Activated T-helper 17 cell treated with anti-CD3 and anti-CD28 coated beads, Interleukin-2, amount 50 U/mL, for 72 hours (primary cell): ENCODE data around the gene ZNF48. TPM values are rescaled to one million over a fixed set of nuclear protein-coding genes. Genes with fewer than 3 reads are reported as not detected.
A peak's percentile ranks its signal among the peaks of the same experiment; 100 is the strongest.

Source experiments
- ATAC-seq: fragments of 150-1000 bp; cut with Tn5 transposase; replicated peaks from 2 replicates; pipeline ENCODE4 v1.10.0; 2021; ENCODE audit warnings: mild to moderate bottlenecking, moderate library complexity
- H3K27ac Mint-ChIP-seq: one replicate; pipeline ENCODE4 v1.8.0; 2022; ENCODE audit warnings: mixed read lengths
- H3K27me3 Mint-ChIP-seq: one replicate; pipeline ENCODE4 v1.8.0; 2022; ENCODE audit warnings: mixed read lengths
- H3K36me3 Mint-ChIP-seq: one replicate; pipeline ENCODE4 v1.8.0; 2022; ENCODE audit warnings: low read depth, mild to moderate bottlenecking, mixed read lengths
- H3K4me1 Mint-ChIP-seq: one replicate; pipeline ENCODE4 v1.8.0; 2022; ENCODE audit warnings: mixed read lengths
- H3K4me3 Mint-ChIP-seq: one replicate; pipeline ENCODE4 v1.8.0; 2022; ENCODE audit warnings: mild to moderate bottlenecking, mixed read lengths
- H3K9me3 Mint-ChIP-seq: one replicate; pipeline ENCODE4 v1.8.0; 2022; ENCODE audit warnings: mixed read lengths
- total RNA-seq, 2 donors: library from RNA; stranded (reverse); gene quantifications; one replicate each; pipeline ENCODE4 v1.2.3, GENCODE V29; 2022

The ZNF48 gene
- total RNA-seq, 2 donors from 2014 or later = 10.2 to 10.5 TPM

- peak overlapping the region; percentile 93 for H3K27ac Mint-ChIP-seq
- ATAC-seq = no peak
- H3K9me3 Mint-ChIP-seq = no peaks in the 10 kb centered on the region
- peak overlapping the region; percentile 90 for H3K4me3 Mint-ChIP-seq
- peaks cover 22% of the 10 kb centered on the region for H3K36me3 Mint-ChIP-seq
- H3K4me1 Mint-ChIP-seq = peaks cover 16% of the 10 kb centered on the region
- H3K27me3 Mint-ChIP-seq = no peaks in the 10 kb centered on the region
Measured at GRCh38 chr16:30399435-30400186, 4.4 kb downstream of the ZNF48 start.

- no peak overlapping the region for H3K27ac Mint-ChIP-seq
- no peaks in the 10 kb centered on the region for H3K9me3 Mint-ChIP-seq
- H3K27me3 Mint-ChIP-seq = no peaks in the 10 kb centered on the region
- peaks cover 13% of the 10 kb centered on the region for H3K36me3 Mint-ChIP-seq
- no peak for ATAC-seq
- peaks cover 5% of the 10 kb centered on the region for H3K4me1 Mint-ChIP-seq
- H3K4me3 Mint-ChIP-seq = peak overlapping the region; percentile 90
Measured at GRCh38 chr16:30401768-30402425, 6.7 kb downstream of the ZNF48 start.

GRCh38 chr16:30406795-30407101, 11.5 kb downstream of the ZNF48 start:
- peak overlapping the region; percentile 90 for H3K4me3 Mint-ChIP-seq
- ATAC-seq = peak; percentile 22
- H3K9me3 Mint-ChIP-seq = no peaks in the 10 kb centered on the region
- peaks cover 10% of the 10 kb centered on the region for H3K4me1 Mint-ChIP-seq
- no peaks in the 10 kb centered on the region for H3K27me3 Mint-ChIP-seq
- H3K27ac Mint-ChIP-seq = peak overlapping the region; percentile 83
- peaks cover 16% of the 10 kb centered on the region for H3K36me3 Mint-ChIP-seq

- Mint-ChIP-seq H3K4me3 (peak within 1 kb of the TSS; percentile 90), H3K36me3 (peaks cover 21% of the 10 kb centered on the region), H3K4me1 (peaks cover 15% of the 10 kb centered on the region), H3K27ac (peak within 1 kb of the TSS; percentile 83), H3K27me3 (no peaks in the 10 kb centered on the region), H3K9me3 (no peaks in the 10 kb centered on the region)
- peak; percentile 91 for ATAC-seq
Measured at GRCh38 chr16:30407102-30407803, 12.0 kb downstream of the ZNF48 start, which contains the start of gene ZNF771. Gene ZNF771, plus strand, starts transcription at chr16:30407606. Its CDS starts 448 bp downstream, at chr16:30408054.

GRCh38 chr16:30407804-30408534, 12.7 kb downstream of the ZNF48 start:
- Mint-ChIP-seq H3K4me3 (peak overlapping the region; percentile 90), H3K4me1 (peaks cover 16% of the 10 kb centered on the region), H3K9me3 (no peaks in the 10 kb centered on the region), H3K36me3 (peaks cover 28% of the 10 kb centered on the region), H3K27me3 (no peaks in the 10 kb centered on the region), H3K27ac (peak overlapping the region; percentile 50)
- no peak for ATAC-seq

GRCh38 chr16:30409125-30410060, 14.2 kb downstream of the ZNF48 start:
- Mint-ChIP-seq H3K9me3 (no peaks in the 10 kb centered on the region), H3K36me3 (peaks cover 41% of the 10 kb centered on the region), H3K27me3 (no peaks in the 10 kb centered on the region), H3K27ac (no peak overlapping the region), H3K4me3 (peak overlapping the region; percentile 90), H3K4me1 (peaks cover 16% of the 10 kb centered on the region)
- peak; percentile 59 for ATAC-seq

- Mint-ChIP-seq H3K4me1 (peaks cover 28% of the 10 kb centered on the region), H3K27me3 (no peaks in the 10 kb centered on the region), H3K4me3 (no peak overlapping the region), H3K9me3 (no peaks in the 10 kb centered on the region), H3K27ac (no peak overlapping the region), H3K36me3 (peaks cover 62% of the 10 kb centered on the region)
- no peak for ATAC-seq
Measured at GRCh38 chr16:30413112-30413806, 18.0 kb downstream of the ZNF48 start.

- Mint-ChIP-seq H3K4me3 (no peak overlapping the region), H3K9me3 (no peaks in the 10 kb centered on the region), H3K27ac (no peak overlapping the region), H3K36me3 (peaks cover 71% of the 10 kb centered on the region), H3K4me1 (peaks cover 25% of the 10 kb centered on the region), H3K27me3 (no peaks in the 10 kb centered on the region)
- ATAC-seq = no peak
Measured at GRCh38 chr16:30414159-30414558, 18.9 kb downstream of the ZNF48 start.

- no peak for ATAC-seq
- peaks cover 75% of the 10 kb centered on the region for H3K36me3 Mint-ChIP-seq
- H3K27ac Mint-ChIP-seq = no peak overlapping the region
- peak overlapping the region; percentile 63 for H3K4me3 Mint-ChIP-seq
- no peaks in the 10 kb centered on the region for H3K9me3 Mint-ChIP-seq
- H3K27me3 Mint-ChIP-seq = no peaks in the 10 kb centered on the region
- H3K4me1 Mint-ChIP-seq = peaks cover 26% of the 10 kb centered on the region
Measured at GRCh38 chr16:30416047-30416603, 20.9 kb downstream of the ZNF48 start.

GRCh38 chr16:30416624-30417528, 21.7 kb downstream of the ZNF48 start:
- H3K36me3 Mint-ChIP-seq = peaks cover 75% of the 10 kb centered on the region
- H3K4me1 Mint-ChIP-seq = peaks cover 24% of the 10 kb centered on the region
- H3K4me3 Mint-ChIP-seq = peak overlapping the region; percentile 63
- no peak overlapping the region for H3K27ac Mint-ChIP-seq
- H3K9me3 Mint-ChIP-seq = no peaks in the 10 kb centered on the region
- ATAC-seq = no peak
- no peaks in the 10 kb centered on the region for H3K27me3 Mint-ChIP-seq

- peak overlapping the region; percentile 63 for H3K4me3 Mint-ChIP-seq
- peaks cover 20% of the 10 kb centered on the region for H3K4me1 Mint-ChIP-seq
- H3K27me3 Mint-ChIP-seq = no peaks in the 10 kb centered on the region
- ATAC-seq = peak; percentile 93
- no peak overlapping the region for H3K27ac Mint-ChIP-seq
- H3K36me3 Mint-ChIP-seq = peaks cover 75% of the 10 kb centered on the region
- no peaks in the 10 kb centered on the region for H3K9me3 Mint-ChIP-seq
Measured at GRCh38 chr16:30417529-30418349, 22.5 kb downstream of the ZNF48 start.
